ENCODE measurements around the gene RNASE13. TPM values are rescaled to one million over a fixed set of nuclear protein-coding genes. Genes with fewer than 3 reads are reported as not detected.

RNASE13 gene
- total RNA-seq, 3 donors from 2014 or later = not detected

- no peak for ATAC-seq
- intact Hi-C loops (cut with DNase I, micrococcal nuclease) = no loop called here
- TF ChIP-seq CTCF (IDR thresholded peaks at IDR 0.05) = no peak
- no peak for DNase-seq
- H3K9me3 ChIP-seq = no peaks in the 10 kb centered on the region
- no peak overlapping the region for H3K4me3 ChIP-seq
- no peaks in the 10 kb centered on the region for H3K36me3 ChIP-seq (ENCODE audit: low read depth)
- H3K4me1 ChIP-seq (ENCODE audit: low read depth) = no peaks in the 10 kb centered on the region
Measured at GRCh38 chr14:21032326-21033132, 2.1 kb downstream of the RNASE13 start.

- no peak for TF ChIP-seq CTCF (IDR thresholded peaks at IDR 0.05)
- no peak overlapping the region for H3K4me3 ChIP-seq
- DNase-seq = no peak
- no peak for ATAC-seq
- H3K4me1 ChIP-seq (ENCODE audit: low read depth) = no peaks in the 10 kb centered on the region
- no peaks in the 10 kb centered on the region for H3K36me3 ChIP-seq (ENCODE audit: low read depth)
- intact Hi-C loops (cut with DNase I, micrococcal nuclease) = no loop called here
- H3K9me3 ChIP-seq = no peaks in the 10 kb centered on the region
Measured at GRCh38 chr14:21030531-21030930, 4.1 kb downstream of the RNASE13 start.

GRCh38 chr14:21029917-21030316 lies 4.7 kb downstream of the RNASE13 start, which contains the start of gene TPPP2:
Gene TPPP2, plus strand, starts transcription at chr14:21030217. Its CDS starts 365 bp downstream, at chr14:21030582.
- no peak for TF ChIP-seq CTCF (IDR thresholded peaks at IDR 0.05)
- ATAC-seq = no peak
- intact Hi-C loops (cut with DNase I, micrococcal nuclease) = no loop called here

GRCh38 chr14:21026988-21027315 lies 7.7 kb downstream of the RNASE13 start:
- DNase-seq (no peak), ATAC-seq (no peak)
- Histone ChIP-seq H3K36me3 (ENCODE audit: low read depth) (no peaks in the 10 kb centered on the region), H3K9me3 (no peaks in the 10 kb centered on the region), H3K4me1 (ENCODE audit: low read depth) (peaks cover 12% of the 10 kb centered on the region), H3K4me3 (no peak overlapping the region)
- no peak for TF ChIP-seq CTCF (IDR thresholded peaks at IDR 0.05)
- intact Hi-C loops (cut with DNase I, micrococcal nuclease) = no loop called here

More at GRCh38 chr14:21029917-21030316, 4.7 kb downstream of the RNASE13 start, which contains the start of gene TPPP2:
- Histone ChIP-seq H3K36me3 (ENCODE audit: low read depth) (no peaks in the 10 kb centered on the region), H3K9me3 (no peaks in the 10 kb centered on the region), H3K4me1 (ENCODE audit: low read depth) (no peaks in the 10 kb centered on the region), H3K4me3 (no peak within 1 kb of the TSS)
- DNase-seq = no peak

GRCh38 chr14:21026274-21026987 lies 8.2 kb downstream of the RNASE13 start:
- Histone ChIP-seq H3K9me3 (no peaks in the 10 kb centered on the region), H3K4me3 (no peak overlapping the region), H3K36me3 (ENCODE audit: low read depth) (no peaks in the 10 kb centered on the region), H3K4me1 (ENCODE audit: low read depth) (peaks cover 12% of the 10 kb centered on the region)
- TF ChIP-seq CTCF (IDR thresholded peaks at IDR 0.05) = no peak
- no peak for ATAC-seq
- intact Hi-C loops (cut with DNase I, micrococcal nuclease) = no loop called here
- DNase-seq = no peak

Measured in mucosa of descending colon (tissue), 3 donors.